ENCODE results near the gene MYCT1.

GRCh38 chr6:152680151-152680550 lies 17.5 kb upstream of the MYCT1 start:
- no peak for TF ChIP-seq CTCF (IDR thresholded peaks at IDR 0.05; ENCODE audit: insufficient read depth, low read depth, low read length)
- TF ChIP-seq EZH2 (IDR thresholded peaks at IDR 0.05; ENCODE audit: insufficient read depth, low read length) = no peak

All from astrocyte (in vitro differentiated cells and primary cell).